Nephron (organoid): ENCODE data around the gene KRT71.

Experiments used
- H3K27ac Mint-ChIP-seq, 3 experiments: 2 replicates each; pipeline ENCODE4 v1.8.0; 2020; ENCODE audit warnings: mixed read lengths in 3 of 3, mild to moderate bottlenecking in 2 of 3, moderate library complexity in 1 of 3
- H3K27me3 Mint-ChIP-seq: 2 replicates; pipeline ENCODE4 v1.8.0; 2021; ENCODE audit warnings: low read depth, mild to moderate bottlenecking, moderate library complexity, mixed read lengths
- H3K36me3 Mint-ChIP-seq: 2 replicates; pipeline ENCODE4 v1.8.0; 2020; ENCODE audit warnings: low read depth, mixed read lengths
- H3K4me1 Mint-ChIP-seq: 2 replicates; pipeline ENCODE4 v1.8.0; 2020; ENCODE audit warnings: mixed read lengths
- H3K4me3 Mint-ChIP-seq, 3 experiments: 2 replicates each; pipeline ENCODE4 v1.8.0; 2020; ENCODE audit warnings: mild to moderate bottlenecking in 3 of 3, mixed read lengths in 3 of 3, moderate library complexity in 2 of 3
- H3K9me3 Mint-ChIP-seq: 2 replicates; pipeline ENCODE4 v1.8.0; 2020; ENCODE audit warnings: mixed read lengths
- CTCF ChIP-seq, 3 experiments: fragments of 200-600 bp; sonication (generic); IDR thresholded peaks; one replicate each; pipeline ENCODE4 v1.5.0; 2021; ENCODE audit warnings: antibody characterized with exemption in 3 of 3; ENCODE audit not compliant: unreplicated experiment in 3 of 3

Gene KRT71

GRCh38 chr12:52530905-52531304 is 22.0 kb downstream of the KRT71 start:
- H3K4me1 Mint-ChIP-seq: no peaks in the 10 kb centered on the region
- TF ChIP-seq CTCF (IDR thresholded peaks at IDR 0.05; ENCODE audit: unreplicated experiment in 3 of 3): no peak
- peaks cover 10% of the 10 kb centered on the region for H3K27me3 Mint-ChIP-seq
- H3K9me3 Mint-ChIP-seq: no peaks in the 10 kb centered on the region
- no peak overlapping the region for H3K4me3 Mint-ChIP-seq
- no peak overlapping the region for H3K27ac Mint-ChIP-seq
- no peaks in the 10 kb centered on the region for H3K36me3 Mint-ChIP-seq

GRCh38 chr12:52530366-52530765 is 22.6 kb downstream of the KRT71 start:
- no peaks in the 10 kb centered on the region for H3K4me1 Mint-ChIP-seq
- TF ChIP-seq CTCF (IDR thresholded peaks at IDR 0.05; ENCODE audit: unreplicated experiment in 3 of 3): no peak
- H3K36me3 Mint-ChIP-seq: no peaks in the 10 kb centered on the region
- H3K4me3 Mint-ChIP-seq: no peak overlapping the region
- H3K27ac Mint-ChIP-seq: no peak overlapping the region
- H3K27me3 Mint-ChIP-seq: peaks cover 10% of the 10 kb centered on the region
- no peaks in the 10 kb centered on the region for H3K9me3 Mint-ChIP-seq

- no peaks in the 10 kb centered on the region for H3K9me3 Mint-ChIP-seq
- no peaks in the 10 kb centered on the region for H3K4me1 Mint-ChIP-seq
- no peak overlapping the region for H3K4me3 Mint-ChIP-seq
- H3K27ac Mint-ChIP-seq: no peak overlapping the region
- H3K36me3 Mint-ChIP-seq: no peaks in the 10 kb centered on the region
- no peak for TF ChIP-seq CTCF (IDR thresholded peaks at IDR 0.05; ENCODE audit: unreplicated experiment in 3 of 3)
- H3K27me3 Mint-ChIP-seq: peaks cover 10% of the 10 kb centered on the region
These were observed 23.1 kb downstream of the KRT71 start for GRCh38 chr12:52529846-52530245.

- H3K27me3 Mint-ChIP-seq: peaks cover 10% of the 10 kb centered on the region
- no peak for TF ChIP-seq CTCF (IDR thresholded peaks at IDR 0.05; ENCODE audit: unreplicated experiment in 3 of 3)
- H3K36me3 Mint-ChIP-seq: no peaks in the 10 kb centered on the region
- H3K4me3 Mint-ChIP-seq: no peak overlapping the region
- H3K9me3 Mint-ChIP-seq: no peaks in the 10 kb centered on the region
- H3K4me1 Mint-ChIP-seq: no peaks in the 10 kb centered on the region
- H3K27ac Mint-ChIP-seq: no peak overlapping the region
These were observed 23.5 kb downstream of the KRT71 start for GRCh38 chr12:52529417-52529816.

GRCh38 chr12:52528641-52529143 is 24.3 kb downstream of the KRT71 start:
- no peaks in the 10 kb centered on the region for H3K9me3 Mint-ChIP-seq
- TF ChIP-seq CTCF (IDR thresholded peaks at IDR 0.05; ENCODE audit: unreplicated experiment in 3 of 3): no peak
- H3K4me1 Mint-ChIP-seq: no peaks in the 10 kb centered on the region
- no peak overlapping the region for H3K27ac Mint-ChIP-seq
- peaks cover 10% of the 10 kb centered on the region for H3K27me3 Mint-ChIP-seq
- H3K4me3 Mint-ChIP-seq: no peak overlapping the region
- H3K36me3 Mint-ChIP-seq: no peaks in the 10 kb centered on the region

GRCh38 chr12:52527121-52527800 is 25.7 kb downstream of the KRT71 start:
- no peak overlapping the region for H3K27ac Mint-ChIP-seq
- no peaks in the 10 kb centered on the region for H3K36me3 Mint-ChIP-seq
- no peak for TF ChIP-seq CTCF (IDR thresholded peaks at IDR 0.05; ENCODE audit: unreplicated experiment in 3 of 3)
- no peaks in the 10 kb centered on the region for H3K9me3 Mint-ChIP-seq
- H3K4me3 Mint-ChIP-seq: no peak overlapping the region
- no peaks in the 10 kb centered on the region for H3K4me1 Mint-ChIP-seq
- peaks cover 10% of the 10 kb centered on the region for H3K27me3 Mint-ChIP-seq
